Neuron (in vitro differentiated cells): ENCODE measurements around the gene CLDN18.

Experiments used
- H2AFZ ChIP-seq: one replicate; pipeline ENCODE4 v1.6.1; 2013; ENCODE audit warnings: low read depth, mild to moderate bottlenecking, inconsistent platforms, low read length, moderate library complexity
- H3K27me3 ChIP-seq: one replicate; pipeline ENCODE4 v1.6.1; 2013; ENCODE audit warnings: low read length; ENCODE audit not compliant: insufficient read depth
- H3K36me3 ChIP-seq: one replicate; pipeline ENCODE4 v1.6.1; 2013; ENCODE audit warnings: low read length; ENCODE audit not compliant: insufficient read depth
- H3K4me1 ChIP-seq: one replicate; pipeline ENCODE4 v1.6.1; 2013; ENCODE audit warnings: low read length; ENCODE audit not compliant: insufficient read depth
- H3K4me3 ChIP-seq: 2 replicates; pipeline ENCODE4 v1.5.1; 2013; ENCODE audit warnings: mild to moderate bottlenecking, low read length, moderate library complexity
- H3K9me3 ChIP-seq: one replicate; pipeline ENCODE4 v1.6.1; 2013; ENCODE audit warnings: low read length

The CLDN18 gene

DNA sequence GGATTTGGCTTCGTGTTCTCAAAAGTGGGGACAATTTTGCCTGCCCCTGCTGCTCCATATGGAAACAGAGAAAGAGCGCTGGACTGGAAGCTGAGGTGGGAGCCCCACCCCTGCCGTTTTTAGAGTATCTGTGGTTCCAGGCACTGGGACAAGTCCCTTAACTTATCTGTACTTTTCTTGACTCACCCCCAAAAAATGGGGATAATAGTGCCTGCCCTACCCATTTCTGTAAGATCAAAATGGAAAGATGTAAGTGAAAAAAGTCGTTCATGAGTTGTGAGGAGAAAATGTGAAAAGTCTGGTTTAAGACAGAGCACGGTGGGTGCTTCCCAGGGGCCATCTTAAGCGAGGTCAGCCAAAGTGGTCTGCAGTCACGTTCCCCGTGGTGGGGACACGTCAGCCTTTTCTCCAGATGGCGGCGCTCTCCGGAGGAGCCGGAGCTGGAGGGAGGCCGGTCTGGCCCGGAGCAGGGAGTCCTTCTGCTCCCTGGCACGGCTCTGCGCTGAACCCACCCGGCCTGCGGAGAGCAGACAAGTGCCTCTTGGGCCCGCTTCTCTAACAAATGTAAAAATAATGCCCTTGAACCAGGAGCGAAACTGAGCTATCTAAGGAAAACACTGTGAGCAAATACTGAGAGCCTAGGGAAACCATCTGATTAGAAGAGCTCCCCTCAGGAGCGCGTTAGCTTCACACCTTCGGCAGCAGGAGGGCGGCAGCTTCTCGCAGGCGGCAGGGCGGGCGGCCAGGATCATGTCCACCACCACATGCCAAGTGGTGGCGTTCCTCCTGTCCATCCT is at the start of gene CLDN18:
Gene CLDN18, plus strand, starts transcription at position 690 of the 797 bp plus-strand sequence. Its CDS starts 61 bp downstream, at position 751.
- Histone ChIP-seq H2AFZ (no peak within 1 kb of the TSS), H3K36me3 (no peaks in the 10 kb centered on the region), H3K9me3 (no peaks in the 10 kb centered on the region), H3K4me3 (no peak within 1 kb of the TSS), H3K4me1 (no peaks in the 10 kb centered on the region), H3K27me3 (no peaks in the 10 kb centered on the region)

DNA sequence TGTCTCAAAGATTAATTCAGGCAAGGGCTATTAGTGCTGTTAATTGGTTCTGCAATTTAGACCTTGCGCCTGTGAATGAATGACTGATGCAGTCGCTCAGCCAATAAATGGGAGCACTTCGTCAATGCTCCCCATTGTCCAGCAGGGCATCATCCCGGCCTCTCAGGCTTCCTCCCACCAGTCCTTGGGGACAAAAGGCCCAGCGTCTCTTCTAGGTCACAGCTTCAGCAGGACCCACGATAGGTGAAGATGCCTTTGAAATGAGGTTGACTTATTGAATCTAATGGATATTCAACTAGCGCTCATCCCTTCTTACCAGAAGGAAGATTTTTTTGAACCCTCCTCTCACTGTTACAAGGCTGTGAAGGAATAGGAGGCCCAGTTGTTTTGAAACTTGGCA is 47.7 kb upstream of the CLDN18 start:
- no peaks in the 10 kb centered on the region for H3K9me3 ChIP-seq
- no peak overlapping the region for H2AFZ ChIP-seq
- H3K4me1 ChIP-seq, result peaks cover 10% of the 10 kb centered on the region
- H3K27me3 ChIP-seq, result no peaks in the 10 kb centered on the region
- no peaks in the 10 kb centered on the region for H3K36me3 ChIP-seq
- H3K4me3 ChIP-seq, result no peak overlapping the region

DNA sequence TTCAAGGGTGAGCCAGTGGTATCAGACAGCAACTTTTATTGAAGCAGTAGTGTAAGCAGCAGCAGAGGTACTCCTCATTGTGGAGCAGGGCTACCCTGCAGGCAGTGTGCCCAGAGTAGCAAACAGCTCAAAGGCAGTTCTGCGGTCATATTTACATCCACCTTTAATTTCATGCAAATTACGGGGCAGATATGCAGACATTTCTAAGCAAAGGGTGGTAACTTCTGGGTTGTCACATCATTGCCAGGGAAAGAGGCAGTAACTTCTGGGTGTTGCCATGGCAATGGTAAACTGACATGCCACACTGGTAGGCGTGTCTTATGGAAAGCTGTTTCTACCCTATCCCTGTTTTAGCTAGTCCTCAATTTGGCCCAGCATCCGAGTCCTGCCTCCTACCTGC is 46.5 kb upstream of the CLDN18 start:
- H3K4me3 ChIP-seq, result no peak overlapping the region
- no peak overlapping the region for H2AFZ ChIP-seq
- no peaks in the 10 kb centered on the region for H3K27me3 ChIP-seq
- H3K4me1 ChIP-seq, result peaks cover 10% of the 10 kb centered on the region
- no peaks in the 10 kb centered on the region for H3K9me3 ChIP-seq
- H3K36me3 ChIP-seq, result no peaks in the 10 kb centered on the region

DNA sequence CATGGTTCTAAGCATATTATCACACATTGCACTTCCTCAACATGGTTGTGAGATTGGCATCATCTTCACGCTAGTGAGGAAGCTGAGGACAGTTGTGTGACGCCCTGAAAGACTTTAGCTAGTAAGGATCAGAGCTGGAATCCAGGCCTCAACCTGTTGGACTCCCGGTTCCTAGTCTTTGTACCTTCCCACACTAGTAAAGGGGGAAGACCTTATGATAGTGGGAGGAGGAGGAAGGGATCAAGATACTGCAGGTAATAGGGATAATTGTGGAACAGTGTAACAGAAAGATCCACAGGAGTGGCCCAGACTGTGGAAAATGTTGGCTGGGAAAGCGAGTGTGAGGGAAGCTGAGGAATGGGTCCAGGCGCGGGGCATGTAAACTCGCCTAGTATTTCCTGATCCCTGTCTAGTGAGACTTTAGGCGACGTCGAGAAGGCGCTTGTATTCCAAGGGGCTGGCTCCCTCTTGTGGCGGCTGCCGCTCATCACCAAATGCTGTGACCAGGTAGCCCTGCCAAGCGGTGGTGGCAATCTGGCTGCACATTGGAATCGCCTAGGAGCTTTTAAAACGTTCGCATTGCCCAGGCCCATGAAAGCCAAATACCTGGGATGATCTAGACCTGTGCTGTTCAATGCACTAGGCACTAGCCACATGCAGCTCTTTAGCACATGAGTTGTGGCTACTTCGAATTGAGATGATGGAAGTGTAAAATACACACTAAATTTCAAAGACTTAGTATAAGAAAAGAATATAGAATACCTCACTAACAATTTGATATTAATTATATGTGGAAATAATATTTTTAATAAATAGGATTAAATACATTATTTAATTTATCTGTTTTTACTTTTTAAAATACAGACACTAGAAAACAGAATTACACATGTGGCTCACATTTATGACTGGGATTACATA is 38.8 kb upstream of the CLDN18 start:
- Histone ChIP-seq H3K36me3 (no peaks in the 10 kb centered on the region), H2AFZ (no peak overlapping the region), H3K27me3 (no peaks in the 10 kb centered on the region), H3K4me3 (no peak overlapping the region), H3K9me3 (no peaks in the 10 kb centered on the region), H3K4me1 (no peaks in the 10 kb centered on the region)

DNA sequence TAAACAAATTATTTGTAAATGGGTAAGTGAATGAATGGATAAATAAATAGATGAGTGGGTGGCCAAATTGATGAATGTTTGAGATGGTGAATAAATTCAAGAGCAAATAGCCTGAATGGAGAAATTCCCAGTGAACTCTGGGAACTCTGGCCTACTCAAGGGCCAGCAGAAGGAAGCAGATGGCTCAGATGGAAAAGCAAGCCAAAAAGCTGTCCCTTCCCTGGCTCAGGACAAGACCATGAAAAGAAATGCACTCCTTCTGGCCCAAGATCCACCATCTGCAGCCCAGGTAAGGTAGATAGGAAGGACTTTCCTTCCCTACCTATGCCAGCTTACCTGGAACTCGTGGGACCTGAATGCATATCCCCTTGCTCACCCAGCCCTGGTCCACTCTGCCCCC is 37.6 kb upstream of the CLDN18 start:
- no peak overlapping the region for H2AFZ ChIP-seq
- no peak overlapping the region for H3K4me3 ChIP-seq
- H3K9me3 ChIP-seq, result no peaks in the 10 kb centered on the region
- H3K27me3 ChIP-seq, result no peaks in the 10 kb centered on the region
- no peaks in the 10 kb centered on the region for H3K36me3 ChIP-seq
- H3K4me1 ChIP-seq, result no peaks in the 10 kb centered on the region

DNA sequence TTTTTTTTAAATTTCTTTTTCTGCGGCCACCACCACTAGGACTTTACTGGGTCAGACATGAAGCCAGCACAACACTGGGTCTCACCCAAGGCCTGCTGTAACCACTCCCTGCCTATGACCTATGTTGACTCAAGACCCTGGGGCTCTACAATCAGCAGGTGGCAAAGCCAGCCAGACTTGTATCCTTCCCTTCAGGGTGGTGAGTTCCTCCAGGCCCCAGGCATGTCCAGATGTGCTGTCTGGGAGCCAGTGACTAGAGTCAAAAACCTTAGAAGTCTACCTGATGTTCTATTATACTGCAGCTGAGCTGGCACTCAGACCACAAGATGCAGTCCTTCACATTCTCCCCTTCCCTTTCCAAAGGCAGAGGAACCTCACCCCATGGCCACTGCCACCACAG is 31.6 kb upstream of the CLDN18 start:
- H3K36me3 ChIP-seq, result no peaks in the 10 kb centered on the region
- no peak overlapping the region for H2AFZ ChIP-seq
- no peaks in the 10 kb centered on the region for H3K4me1 ChIP-seq

DNA sequence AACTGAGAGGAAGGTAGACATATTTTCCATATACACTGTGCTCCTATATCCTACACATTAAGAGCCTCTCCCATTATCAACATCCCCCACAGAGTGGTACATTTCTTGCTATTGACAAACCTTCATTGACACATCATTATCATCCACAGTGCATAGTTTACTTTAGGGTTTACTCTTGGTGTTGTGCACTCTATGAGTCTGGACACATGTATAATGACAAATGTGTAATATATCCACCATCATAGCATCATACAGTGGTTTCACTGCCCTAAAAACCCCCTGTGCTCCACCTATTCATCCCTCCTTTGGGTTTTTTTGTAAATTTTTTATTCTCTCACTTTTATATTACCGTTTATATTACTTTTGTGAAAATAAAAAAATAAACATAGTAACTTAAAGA is 22.2 kb upstream of the CLDN18 start:
- Histone ChIP-seq H3K4me3 (no peak overlapping the region), H3K9me3 (no peaks in the 10 kb centered on the region), H3K27me3 (no peaks in the 10 kb centered on the region), H3K4me1 (no peaks in the 10 kb centered on the region), H2AFZ (no peak overlapping the region), H3K36me3 (no peaks in the 10 kb centered on the region)

More for the DNA sequence above, 31.6 kb upstream of the CLDN18 start:
- Histone ChIP-seq H3K27me3 (no peaks in the 10 kb centered on the region), H3K4me3 (no peak overlapping the region), H3K9me3 (no peaks in the 10 kb centered on the region)

DNA sequence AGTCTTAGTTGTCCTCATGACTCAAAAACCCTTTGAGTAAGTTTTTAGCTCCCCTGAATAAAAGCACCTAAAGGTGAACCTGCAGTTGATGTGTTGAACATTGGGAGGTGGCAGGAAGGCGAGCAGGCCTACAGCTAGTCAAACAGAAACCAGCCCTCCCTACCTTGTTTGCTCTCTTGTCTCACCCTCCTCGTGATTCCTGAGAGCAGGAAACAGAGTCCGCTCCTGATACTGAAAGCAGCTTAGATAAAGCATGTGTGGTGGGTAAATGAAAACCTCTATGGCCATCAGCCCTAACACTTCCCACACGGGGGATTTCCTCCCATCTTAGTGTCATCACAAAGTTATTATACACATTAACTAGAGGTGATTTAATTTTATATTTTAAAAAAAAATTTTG is 21.8 kb upstream of the CLDN18 start:
- no peak overlapping the region for H2AFZ ChIP-seq
- no peaks in the 10 kb centered on the region for H3K4me1 ChIP-seq
- no peaks in the 10 kb centered on the region for H3K9me3 ChIP-seq
- no peaks in the 10 kb centered on the region for H3K27me3 ChIP-seq
- no peak overlapping the region for H3K4me3 ChIP-seq
- no peaks in the 10 kb centered on the region for H3K36me3 ChIP-seq

DNA sequence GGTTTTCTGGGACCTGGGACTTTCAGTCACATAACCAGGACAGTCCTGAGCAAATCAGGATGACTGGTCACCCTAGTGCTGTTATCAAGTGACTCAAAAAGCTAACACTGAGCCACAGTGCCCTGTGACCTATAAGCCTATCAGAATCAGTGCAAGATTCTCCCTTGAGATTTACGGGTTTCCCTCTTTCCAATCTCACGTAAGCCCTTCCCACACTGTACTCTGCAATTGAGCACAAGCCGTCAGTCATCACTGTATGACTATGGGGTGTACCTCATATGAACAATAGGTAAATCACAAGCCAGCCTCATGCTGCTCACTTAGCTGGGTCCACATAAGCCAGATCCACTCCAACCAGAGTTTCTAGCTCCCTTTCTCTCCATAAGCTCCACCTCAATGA is 21.0 kb upstream of the CLDN18 start:
- Histone ChIP-seq H3K36me3 (no peaks in the 10 kb centered on the region), H2AFZ (no peak overlapping the region), H3K4me3 (no peak overlapping the region), H3K27me3 (no peaks in the 10 kb centered on the region), H3K4me1 (no peaks in the 10 kb centered on the region), H3K9me3 (no peaks in the 10 kb centered on the region)

DNA sequence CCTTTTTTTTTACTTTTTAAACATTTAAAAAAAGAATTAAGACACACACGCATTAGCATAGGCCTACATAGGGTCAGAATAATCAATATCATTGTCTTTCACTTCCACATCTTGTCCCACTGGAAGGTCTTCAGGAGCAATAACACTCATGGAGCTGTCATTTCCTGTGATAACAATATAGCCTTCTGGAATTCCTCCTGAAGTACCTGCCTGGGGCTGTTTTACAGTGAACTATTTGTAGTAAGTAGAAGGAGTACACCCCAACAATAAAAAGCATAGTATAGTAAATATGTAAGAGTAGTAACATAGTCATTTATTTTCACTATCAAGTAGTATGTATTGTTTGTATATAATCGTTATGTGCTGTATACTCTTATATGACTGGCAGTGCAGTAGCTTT is 19.5 kb upstream of the CLDN18 start:
- Histone ChIP-seq H3K9me3 (no peaks in the 10 kb centered on the region), H3K27me3 (no peaks in the 10 kb centered on the region), H3K4me1 (no peaks in the 10 kb centered on the region), H2AFZ (no peak overlapping the region), H3K36me3 (no peaks in the 10 kb centered on the region), H3K4me3 (no peak overlapping the region)

DNA sequence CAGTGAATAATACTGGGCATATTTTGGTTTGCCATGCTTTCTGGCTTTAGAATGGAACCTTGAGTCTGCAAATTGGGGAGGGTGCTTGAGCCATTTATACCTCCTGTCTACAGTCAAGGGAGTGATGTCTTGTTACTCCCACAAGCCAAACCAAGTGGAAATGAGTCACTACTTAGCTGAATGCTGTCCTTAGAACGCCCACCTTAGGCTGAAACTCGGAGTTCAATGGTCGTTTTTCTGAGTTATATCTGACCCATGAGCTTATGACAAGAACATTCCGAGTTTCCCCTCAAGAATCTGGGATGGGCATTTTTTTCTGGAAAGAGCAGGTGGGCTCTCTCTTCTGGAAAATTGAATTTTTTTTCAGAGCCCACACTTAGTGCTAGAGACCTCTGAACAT is 17.4 kb upstream of the CLDN18 start:
- Histone ChIP-seq H3K27me3 (no peaks in the 10 kb centered on the region), H2AFZ (no peak overlapping the region), H3K36me3 (no peaks in the 10 kb centered on the region), H3K4me3 (no peak overlapping the region), H3K4me1 (no peaks in the 10 kb centered on the region), H3K9me3 (no peaks in the 10 kb centered on the region)

DNA sequence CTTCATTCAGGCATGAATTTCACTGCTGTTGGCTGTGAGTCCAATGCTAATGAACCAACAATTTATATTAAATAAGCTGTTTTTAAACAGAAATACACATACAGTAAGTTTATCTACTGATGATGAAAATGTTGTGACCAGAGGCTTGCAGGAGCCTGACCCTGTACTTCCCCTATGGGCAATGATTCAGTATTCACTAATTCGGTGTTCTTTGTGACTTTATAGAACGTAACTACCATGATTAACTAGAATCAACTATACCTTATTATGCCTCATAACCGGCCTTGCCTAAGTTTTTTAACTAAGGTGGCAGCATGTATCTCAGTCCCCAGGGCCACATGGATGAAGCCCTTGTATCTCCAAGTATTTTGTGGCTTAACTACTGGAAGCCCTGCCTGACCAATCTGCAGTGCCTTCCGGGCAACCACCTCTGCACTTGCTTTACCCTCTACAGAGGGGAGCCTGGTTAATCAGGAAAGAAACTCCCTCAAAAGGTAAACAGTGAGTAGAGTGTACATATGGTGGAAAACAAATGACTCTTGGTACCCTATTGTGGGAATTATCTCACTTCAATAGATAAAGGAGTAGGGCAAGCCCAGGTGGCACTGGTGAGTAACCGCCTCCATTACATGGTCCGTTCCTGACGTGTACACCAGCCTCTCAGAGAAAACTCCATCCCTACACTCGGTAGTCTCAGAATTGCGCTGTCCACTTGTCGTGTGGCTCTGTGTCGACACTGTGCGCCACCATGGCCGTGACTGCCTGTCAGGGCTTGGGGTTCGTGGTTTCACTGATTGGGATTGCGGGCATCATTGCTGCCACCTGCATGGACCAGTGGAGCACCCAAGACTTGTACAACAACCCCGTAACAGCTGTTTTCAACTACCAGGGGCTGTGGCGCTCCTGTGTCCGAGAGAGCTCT is 11.6 kb upstream of the CLDN18 start:
- H3K9me3 ChIP-seq, result no peaks in the 10 kb centered on the region
- H2AFZ ChIP-seq, result no peak overlapping the region
- no peaks in the 10 kb centered on the region for H3K36me3 ChIP-seq
- H3K4me3 ChIP-seq, result no peak overlapping the region
- no peaks in the 10 kb centered on the region for H3K4me1 ChIP-seq
- H3K27me3 ChIP-seq, result no peaks in the 10 kb centered on the region
